Lower leg skin (tissue), 3 donors: Measurements from ENCODE around the gene NPPB.

ENCODE experiments used
- CTCF ChIP-seq, 3 donors: fragments of 450-650 bp; IDR thresholded peaks; one replicate each; pipeline ENCODE4 v1.5.1; 2016; ENCODE audit warnings: antibody characterized with exemption in 3 of 3, mild to moderate bottlenecking in 3 of 3, moderate library complexity in 2 of 3
- POLR2A ChIP-seq, 2 donors: fragments of 450-650 bp; IDR thresholded peaks; one replicate each; pipeline ENCODE4 v1.6.1; 2016 to 2017; ENCODE audit warnings: antibody characterized with exemption in 2 of 2, mild to moderate bottlenecking in 1 of 2, moderate library complexity in 1 of 2

DNA sequence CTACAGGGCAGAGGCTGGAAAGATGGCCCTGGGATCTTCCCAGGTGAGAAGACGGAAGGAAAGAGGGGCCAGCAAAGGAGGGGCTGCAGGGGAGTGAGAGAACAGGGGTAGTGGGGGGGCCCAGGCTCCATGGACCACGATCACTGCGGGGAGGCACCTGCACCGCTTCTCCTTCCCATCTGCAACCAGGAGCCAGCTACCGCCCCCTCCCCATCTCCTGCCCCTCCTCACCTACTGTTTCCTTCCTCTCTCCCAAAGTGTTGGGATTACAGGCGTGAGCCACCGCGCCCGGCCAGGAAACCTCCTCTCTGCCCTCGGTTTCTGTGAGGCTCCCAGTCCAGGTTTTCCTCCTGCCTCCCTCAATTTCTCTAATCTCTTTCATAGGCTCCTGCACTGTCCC is 48.1 kb upstream of the NPPB start:
- TF ChIP-seq CTCF (IDR thresholded peaks at IDR 0.05) (no peak), POLR2A (IDR thresholded peaks at IDR 0.05) (no peak)
